Natural killer cell treated with Interleukin-12 subunit alpha and Interleukin-12 subunit beta and Interleukin-15 and Interleukin-18, amount 100 ng/mL, for 72 hours (primary cell): ENCODE measurements around the gene NMNAT3. TPM values are rescaled to one million over a fixed set of nuclear protein-coding genes. Genes with fewer than 3 reads are reported as not detected.

ENCODE experiments used
- ATAC-seq, 2 donors: fragments of 150-1000 bp; cut with Tn5 transposase in 1 of 2; sonication (Bioruptor Pico), chemical (Tn5 transposase) in 1 of 2; 2 replicates each; pipeline ENCODE4 v1.10.0; 2021
- DNase-seq: peaks from one replicate; pipeline ENCODE4 v3.0.0; 2022; ENCODE audit warnings: low spot score
- H3K27ac Mint-ChIP-seq, 2 donors: 1 replicate in 1 of 2; 2 replicates in 1 of 2; pipeline ENCODE4 v1.8.0; 2022; ENCODE audit warnings: mixed read lengths in 2 of 2, mild to moderate bottlenecking in 1 of 2, moderate library complexity in 1 of 2
- H3K27me3 Mint-ChIP-seq, 2 donors: 1 replicate in 1 of 2; 2 replicates in 1 of 2; pipeline ENCODE4 v1.8.0; 2022; ENCODE audit warnings: mixed read lengths in 2 of 2
- H3K36me3 Mint-ChIP-seq: one replicate; pipeline ENCODE4 v1.8.0; 2022; ENCODE audit warnings: mixed read lengths
- H3K4me1 Mint-ChIP-seq, 2 donors: 1 replicate in 1 of 2; 2 replicates in 1 of 2; pipeline ENCODE4 v1.8.0; 2022; ENCODE audit warnings: low read depth in 2 of 2, mixed read lengths in 2 of 2, mild to moderate bottlenecking in 1 of 2
- H3K4me3 Mint-ChIP-seq: one replicate; pipeline ENCODE4 v1.8.0; 2022; ENCODE audit warnings: mixed read lengths
- H3K9me3 Mint-ChIP-seq: 2 replicates; pipeline ENCODE4 v1.8.0; 2022; ENCODE audit warnings: mixed read lengths
- total RNA-seq, 2 donors: library from RNA; stranded (reverse); gene quantifications; one replicate each; pipeline ENCODE4 v1.2.3, GENCODE V29; 2022

NMNAT3 gene
- total RNA-seq, 2 donors from 2014 or later: 3.4 to 5.0 TPM

DNA sequence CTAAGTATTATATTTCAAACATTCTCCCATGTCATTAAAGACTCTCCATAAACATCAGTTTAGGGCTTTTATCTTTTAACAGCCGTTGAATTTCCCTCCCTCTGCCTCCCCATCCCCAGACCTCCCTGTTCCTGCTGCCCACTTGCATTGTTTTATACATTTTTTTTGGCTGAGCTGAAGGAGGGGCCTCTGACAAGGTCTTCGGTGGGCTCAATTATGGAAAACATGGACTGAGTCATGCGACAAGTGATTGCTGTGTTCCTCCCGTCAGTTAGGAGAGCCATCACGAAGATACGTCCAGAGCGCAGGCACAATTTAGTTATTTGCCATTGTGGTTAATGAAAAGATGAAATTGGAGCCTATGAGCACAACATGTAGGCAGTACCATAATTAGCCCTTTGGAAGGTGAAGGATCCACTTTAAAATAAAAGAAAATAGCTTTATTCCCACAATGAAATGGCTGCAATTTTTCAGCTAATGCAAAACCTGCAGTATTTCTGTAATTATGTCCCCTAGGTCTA, 12.0 kb upstream of the NMNAT3 start:
- no peaks in the 10 kb centered on the region for H3K4me1 Mint-ChIP-seq
- no peak for DNase-seq
- no peaks in the 10 kb centered on the region for H3K36me3 Mint-ChIP-seq
- H3K27ac Mint-ChIP-seq: no peak overlapping the region
- ATAC-seq: no peak
- no peaks in the 10 kb centered on the region for H3K9me3 Mint-ChIP-seq
- H3K4me3 Mint-ChIP-seq: no peak overlapping the region
- H3K27me3 Mint-ChIP-seq: peaks cover 11 to 39% of the 10 kb centered on the region in 2 donors

DNA sequence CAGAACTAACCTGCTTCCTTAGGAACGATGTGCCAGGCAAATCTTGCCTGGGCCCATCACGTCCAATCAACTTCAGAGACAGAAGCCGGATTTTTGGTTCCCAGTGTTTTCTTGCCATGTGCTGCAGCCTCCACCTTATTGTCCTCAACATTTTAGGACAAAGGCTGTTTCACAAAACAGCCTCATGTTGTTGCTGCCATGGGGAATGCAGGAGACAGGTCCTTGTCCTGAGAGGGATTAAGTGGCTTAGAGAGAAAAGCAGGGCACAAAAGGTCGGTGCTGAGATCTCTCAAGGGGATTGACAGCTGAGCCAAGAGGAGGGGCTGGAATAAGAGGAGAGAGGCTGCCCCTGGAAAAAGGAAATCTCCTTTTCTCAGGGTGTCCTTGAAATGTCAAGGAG, 11.3 kb upstream of the NMNAT3 start:
- ATAC-seq: no peak
- Mint-ChIP-seq H3K27ac (no peak overlapping the region), H3K27me3 (peaks cover 11 to 42% of the 10 kb centered on the region in 2 donors), H3K36me3 (no peaks in the 10 kb centered on the region), H3K4me3 (no peak overlapping the region), H3K4me1 (no peaks in the 10 kb centered on the region), H3K9me3 (no peaks in the 10 kb centered on the region)
- DNase-seq: no peak

DNA sequence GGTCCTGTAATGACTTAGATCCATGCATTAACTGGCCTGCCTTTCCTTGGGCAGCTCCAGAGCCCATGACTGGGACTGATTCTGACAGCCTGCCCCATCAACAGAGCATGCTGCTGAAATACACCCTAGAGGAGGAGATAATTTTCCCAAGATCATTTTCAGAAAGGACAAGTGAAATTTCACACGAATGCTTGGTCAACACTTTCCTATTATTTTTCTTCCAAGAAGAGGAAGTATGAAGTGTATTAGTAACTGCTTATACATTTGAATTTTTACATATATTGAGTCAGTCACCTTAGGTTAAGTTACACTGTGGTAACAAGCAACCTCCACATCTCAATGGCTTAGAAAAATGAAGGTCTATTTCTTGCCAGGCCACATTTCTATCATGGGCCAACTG, 9.7 kb upstream of the NMNAT3 start:
- ATAC-seq (no peak), DNase-seq (no peak)
- peaks cover 6 to 39% of the 10 kb centered on the region in 2 donors for H3K27me3 Mint-ChIP-seq
- H3K4me1 Mint-ChIP-seq: no peaks in the 10 kb centered on the region
- no peak overlapping the region for H3K27ac Mint-ChIP-seq
- no peak overlapping the region for H3K4me3 Mint-ChIP-seq
- H3K9me3 Mint-ChIP-seq: no peaks in the 10 kb centered on the region
- H3K36me3 Mint-ChIP-seq: no peaks in the 10 kb centered on the region

DNA sequence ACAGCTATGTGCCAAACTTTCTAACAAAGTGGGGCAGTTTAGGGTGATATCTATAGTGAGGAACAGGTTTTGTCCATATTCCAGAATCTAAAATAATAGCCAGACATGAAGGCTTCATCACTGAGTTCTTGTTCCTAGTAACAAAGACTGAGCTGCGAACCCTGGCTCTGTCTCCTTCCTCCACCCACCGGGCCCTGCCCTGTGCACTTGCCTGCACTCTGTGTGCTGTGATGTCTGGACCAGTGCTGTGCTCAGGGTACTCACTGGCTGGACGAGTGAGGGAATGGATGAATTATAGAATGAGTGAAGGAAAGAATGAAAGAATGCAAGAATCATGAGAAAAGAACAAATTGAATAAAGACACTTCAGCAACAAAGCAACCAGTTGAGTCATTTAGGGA, 8.9 kb upstream of the NMNAT3 start:
- peak in 1 of 2 donors; percentile 53 for ATAC-seq
- no peak for DNase-seq
- no peak overlapping the region for H3K27ac Mint-ChIP-seq
- no peaks in the 10 kb centered on the region for H3K36me3 Mint-ChIP-seq
- H3K4me1 Mint-ChIP-seq: no peaks in the 10 kb centered on the region
- H3K4me3 Mint-ChIP-seq: no peak overlapping the region
- no peaks in the 10 kb centered on the region for H3K9me3 Mint-ChIP-seq
- peaks cover 4 to 32% of the 10 kb centered on the region in 2 donors for H3K27me3 Mint-ChIP-seq

DNA sequence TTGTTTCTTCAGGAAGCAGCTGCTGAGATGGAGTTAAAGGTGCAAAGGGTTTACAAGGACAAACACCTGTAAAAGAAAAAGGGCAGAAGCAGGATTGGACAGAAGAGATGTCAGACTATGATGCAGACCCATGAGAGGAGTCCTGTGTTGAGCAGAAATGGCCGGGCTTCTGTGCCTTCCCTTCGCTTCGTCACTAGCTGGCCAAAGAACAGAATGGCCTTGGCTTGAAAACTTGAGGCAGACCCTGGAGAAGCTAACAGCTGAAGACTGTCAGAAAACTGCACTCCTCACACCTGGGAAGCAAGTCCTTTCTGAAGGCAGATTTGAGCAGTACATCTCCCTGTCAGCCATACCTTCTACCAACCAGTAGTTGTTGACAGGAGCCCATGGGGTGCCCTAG, 8.4 kb upstream of the NMNAT3 start:
- no peaks in the 10 kb centered on the region for H3K36me3 Mint-ChIP-seq

DNA sequence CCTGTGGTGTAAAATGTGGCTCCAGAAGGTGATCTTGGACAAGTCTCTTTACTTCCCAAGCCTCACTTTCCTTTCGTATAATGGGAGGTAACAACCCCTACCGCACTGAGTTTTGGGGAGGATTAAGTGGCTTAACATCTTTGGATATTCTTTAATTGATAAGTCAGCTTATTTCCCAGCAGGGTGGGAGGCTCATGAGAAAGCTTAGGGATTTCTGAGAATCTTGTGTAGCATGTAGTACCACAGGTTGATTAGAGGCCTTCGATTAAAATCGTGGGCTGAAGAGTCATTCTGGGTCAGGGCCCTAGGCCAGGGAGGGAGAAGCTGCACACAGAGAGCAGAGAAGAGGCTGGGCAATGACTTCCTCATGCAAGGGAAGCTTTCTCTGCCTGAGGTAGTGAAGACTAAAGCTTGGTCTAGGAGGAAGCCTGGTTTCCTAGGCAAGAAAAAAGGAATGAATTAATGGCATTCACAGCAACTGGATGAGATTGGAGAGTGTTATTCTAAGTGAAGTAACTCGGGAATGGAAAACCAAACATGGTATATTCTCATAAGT, 1.5 kb upstream of the NMNAT3 start:
- peaks cover 0 to 8% of the 10 kb centered on the region in 2 donors for H3K4me1 Mint-ChIP-seq
- no peaks in the 10 kb centered on the region for H3K36me3 Mint-ChIP-seq
- ATAC-seq: no peak
- H3K27me3 Mint-ChIP-seq: peaks cover 8 to 23% of the 10 kb centered on the region in 2 donors
- no peak for DNase-seq
- H3K27ac Mint-ChIP-seq: no peak overlapping the region
- H3K4me3 Mint-ChIP-seq: no peak overlapping the region
- no peaks in the 10 kb centered on the region for H3K9me3 Mint-ChIP-seq

More for the DNA sequence above, 8.4 kb upstream of the NMNAT3 start:
- Mint-ChIP-seq H3K27me3 (peaks cover 4 to 32% of the 10 kb centered on the region in 2 donors), H3K9me3 (no peaks in the 10 kb centered on the region), H3K27ac (no peak overlapping the region), H3K4me1 (no peaks in the 10 kb centered on the region), H3K4me3 (no peak overlapping the region)
- DNase-seq (no peak), ATAC-seq (no peak)

DNA sequence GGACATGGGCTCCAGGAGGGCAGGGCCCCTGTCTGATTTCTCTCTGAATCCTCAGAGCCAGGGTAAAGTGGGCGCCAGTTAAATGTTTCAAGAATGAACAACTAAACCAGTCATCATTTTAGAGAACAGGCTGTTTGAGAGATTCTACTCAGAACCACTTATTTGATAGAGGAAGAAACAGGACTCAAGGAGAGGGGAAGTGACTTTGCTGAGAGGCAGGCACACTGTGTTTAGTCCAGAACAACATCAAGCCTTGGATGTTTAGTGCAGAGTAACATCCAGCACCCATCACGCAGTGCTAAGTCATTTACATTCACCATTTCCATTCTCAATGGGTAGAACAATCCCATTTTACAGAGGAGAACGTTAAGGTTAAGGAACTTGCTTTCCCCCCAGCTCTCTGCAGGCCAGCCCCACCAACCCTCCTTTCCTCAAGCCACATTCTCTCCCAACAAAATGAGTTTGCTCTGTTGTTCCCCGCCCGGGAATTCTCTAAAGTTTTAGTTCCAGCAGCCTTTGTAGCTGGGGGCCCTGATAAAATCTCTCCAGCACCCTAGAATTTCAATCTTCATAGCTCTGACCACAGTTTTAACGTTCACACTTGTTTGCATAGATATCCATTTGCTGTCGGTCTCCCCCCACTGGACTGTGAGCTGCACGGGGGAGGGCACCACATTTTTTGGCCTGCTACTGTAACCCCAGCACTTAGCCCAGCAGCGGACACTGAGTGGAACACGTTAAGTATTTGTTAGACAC, 962 bp downstream of the NMNAT3 start:
- Mint-ChIP-seq H3K4me3 (peak overlapping the region; percentile 71), H3K36me3 (no peaks in the 10 kb centered on the region), H3K9me3 (no peaks in the 10 kb centered on the region), H3K4me1 (peaks cover 0 to 8% of the 10 kb centered on the region in 2 donors), H3K27me3 (peaks cover 12 to 16% of the 10 kb centered on the region in 2 donors), H3K27ac (no peak overlapping the region)
- ATAC-seq (no peak), DNase-seq (no peak)

DNA sequence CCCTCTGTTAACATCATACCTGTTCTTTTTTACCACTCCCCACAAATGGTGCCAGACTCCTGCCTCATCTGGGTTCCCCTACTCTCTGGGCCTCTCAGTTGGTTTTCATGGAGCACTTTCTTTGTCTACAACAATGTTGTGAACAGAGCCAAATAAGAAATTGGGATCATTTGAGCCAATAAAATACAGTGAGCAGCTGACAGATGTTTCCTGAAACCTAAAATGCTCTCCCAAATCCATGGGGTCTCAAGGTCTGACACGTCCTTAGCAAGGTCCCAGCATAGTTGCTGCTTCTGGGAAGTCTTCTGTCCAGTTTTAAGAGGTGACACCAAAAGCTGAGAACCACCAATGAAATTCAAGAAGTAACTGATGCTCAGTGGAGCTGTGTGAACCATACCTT, 1.7 kb downstream of the NMNAT3 start:
- H3K4me1 Mint-ChIP-seq: peaks cover 0 to 8% of the 10 kb centered on the region in 2 donors
- H3K9me3 Mint-ChIP-seq: no peaks in the 10 kb centered on the region
- H3K36me3 Mint-ChIP-seq: no peaks in the 10 kb centered on the region
- H3K4me3 Mint-ChIP-seq: peak overlapping the region; percentile 71
- ATAC-seq: no peak
- H3K27ac Mint-ChIP-seq: no peak overlapping the region
- DNase-seq: no peak
- H3K27me3 Mint-ChIP-seq: peaks cover 12 to 16% of the 10 kb centered on the region in 2 donors

DNA sequence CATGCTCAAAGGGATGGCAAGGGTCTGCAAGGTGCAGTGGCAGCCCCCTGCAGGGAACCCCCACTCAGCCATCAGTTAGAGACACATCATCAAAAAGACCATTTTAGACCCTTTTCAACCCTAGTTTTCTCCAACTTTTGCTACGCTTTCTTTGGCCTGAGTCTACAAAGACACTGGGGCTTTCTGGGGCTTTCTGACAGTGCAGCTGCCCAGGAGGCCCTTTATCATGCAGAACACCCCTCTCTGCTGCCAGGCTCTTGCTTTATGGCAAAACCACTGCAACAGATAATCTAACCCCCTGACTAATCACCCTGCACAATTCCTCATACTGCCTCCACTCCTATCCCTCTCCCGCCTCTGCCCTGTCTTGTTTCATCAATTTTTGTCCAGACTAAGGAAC, 2.4 kb downstream of the NMNAT3 start:
- peaks cover 0 to 8% of the 10 kb centered on the region in 2 donors for H3K4me1 Mint-ChIP-seq
- H3K27me3 Mint-ChIP-seq: peaks cover 11 to 13% of the 10 kb centered on the region in 2 donors
- no peaks in the 10 kb centered on the region for H3K9me3 Mint-ChIP-seq
- H3K36me3 Mint-ChIP-seq: no peaks in the 10 kb centered on the region
- DNase-seq (no peak), ATAC-seq (no peak)
- H3K27ac Mint-ChIP-seq: no peak overlapping the region
- H3K4me3 Mint-ChIP-seq: no peak overlapping the region

DNA sequence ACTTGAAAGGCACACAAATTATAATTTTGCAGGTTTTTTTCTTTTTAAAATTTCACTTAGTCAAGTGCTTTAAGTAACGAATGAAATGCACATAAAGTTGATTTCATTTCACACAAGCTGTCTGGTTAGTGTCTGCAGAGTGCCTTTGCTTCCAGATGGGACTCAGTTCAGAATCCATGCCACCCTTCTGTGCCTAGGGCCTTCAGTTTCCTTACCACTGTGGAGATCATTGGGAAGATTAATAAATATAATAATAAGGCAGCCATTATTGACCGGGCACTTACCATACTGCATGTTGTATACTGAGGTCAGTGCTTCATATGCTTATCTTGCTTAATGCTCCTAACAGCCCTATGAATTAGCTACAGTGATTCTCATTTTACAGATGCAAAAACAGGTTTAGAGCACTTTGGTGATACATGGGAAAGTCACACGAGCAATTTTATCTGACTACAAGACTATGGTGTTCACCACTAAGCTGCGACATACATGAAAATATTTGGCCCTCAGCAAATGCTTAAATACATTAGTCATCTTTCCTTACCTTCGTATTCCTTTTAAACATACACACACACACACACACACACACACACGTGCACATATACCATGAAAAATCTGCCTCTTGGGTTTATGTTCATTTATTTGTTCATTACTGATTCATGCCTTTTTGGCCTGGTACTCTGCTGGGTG, 3.1 kb downstream of the NMNAT3 start:
- ATAC-seq: no peak
- peaks cover 0 to 8% of the 10 kb centered on the region in 2 donors for H3K4me1 Mint-ChIP-seq
- no peaks in the 10 kb centered on the region for H3K9me3 Mint-ChIP-seq
- H3K36me3 Mint-ChIP-seq: no peaks in the 10 kb centered on the region
- H3K27me3 Mint-ChIP-seq: peaks cover 8 to 9% of the 10 kb centered on the region in 2 donors
- no peak overlapping the region for H3K4me3 Mint-ChIP-seq
- H3K27ac Mint-ChIP-seq: no peak overlapping the region
- no peak for DNase-seq

DNA sequence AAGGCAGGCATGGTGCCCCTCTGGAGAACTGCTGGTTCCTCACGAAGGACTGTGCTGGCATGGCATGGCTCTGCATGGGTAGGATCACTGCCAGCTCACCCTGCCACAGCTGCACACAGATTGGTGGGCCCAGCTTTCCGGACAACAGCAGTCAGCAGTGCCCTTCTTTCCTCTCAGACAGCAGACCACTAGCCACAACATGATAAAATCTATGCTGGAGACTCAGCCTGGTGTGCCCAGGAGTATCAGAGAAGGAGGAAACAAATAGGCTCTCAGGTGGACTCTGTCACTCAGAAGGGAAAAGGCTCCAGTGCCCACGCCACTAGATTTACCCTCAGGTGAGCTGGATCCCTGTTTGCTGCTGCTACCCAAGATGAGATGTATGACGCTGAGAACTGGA, 4.9 kb downstream of the NMNAT3 start:
- DNase-seq (no peak), ATAC-seq (no peak)
- H3K4me1 Mint-ChIP-seq: peaks cover 0 to 6% of the 10 kb centered on the region in 2 donors
- no peak overlapping the region for H3K27ac Mint-ChIP-seq
- no peak overlapping the region for H3K4me3 Mint-ChIP-seq
- no peaks in the 10 kb centered on the region for H3K36me3 Mint-ChIP-seq
- peaks cover 0 to 3% of the 10 kb centered on the region in 2 donors for H3K27me3 Mint-ChIP-seq
- no peaks in the 10 kb centered on the region for H3K9me3 Mint-ChIP-seq

DNA sequence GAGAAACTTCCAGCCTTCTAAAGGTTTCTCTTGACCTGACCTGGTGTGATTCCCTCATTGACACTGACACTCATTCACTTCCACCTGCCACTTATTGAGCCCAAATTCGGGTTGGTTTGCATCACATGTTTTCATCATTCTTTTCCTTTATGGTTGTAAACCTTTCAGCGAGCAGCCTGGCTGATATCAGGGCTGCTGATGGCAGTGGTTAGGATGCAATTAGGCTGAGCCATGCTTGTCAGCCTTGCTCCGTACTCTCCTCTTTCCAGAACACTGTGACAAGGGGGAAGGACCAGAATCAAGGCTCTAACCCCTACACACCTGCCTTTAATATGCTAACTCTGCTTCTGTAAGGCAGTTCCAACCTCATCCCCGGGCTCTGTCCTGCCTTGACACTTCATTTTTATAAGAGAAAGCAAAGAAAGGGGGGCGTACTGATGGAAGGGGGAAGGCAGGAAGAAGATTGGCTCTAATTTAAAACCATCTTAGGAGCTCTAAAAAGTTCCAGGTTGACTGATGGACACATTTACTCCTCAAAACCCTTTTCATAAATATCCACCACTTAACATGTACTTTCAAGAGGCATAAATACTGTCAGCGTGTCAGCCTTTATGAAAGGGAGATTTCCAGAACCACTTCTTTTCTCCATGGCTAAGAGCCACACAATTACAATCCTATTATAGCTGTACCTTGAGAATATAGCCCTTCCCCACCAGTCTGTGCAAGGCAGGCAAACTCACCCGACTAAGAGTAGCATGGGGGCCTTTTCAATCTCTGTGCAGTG, 5.7 kb downstream of the NMNAT3 start:
- H3K4me1 Mint-ChIP-seq: peaks cover 0 to 4% of the 10 kb centered on the region in 2 donors
- ATAC-seq (no peak), DNase-seq (no peak)
- H3K27me3 Mint-ChIP-seq: peaks cover 0 to 3% of the 10 kb centered on the region in 2 donors
- no peak overlapping the region for H3K4me3 Mint-ChIP-seq
- H3K9me3 Mint-ChIP-seq: no peaks in the 10 kb centered on the region
- no peaks in the 10 kb centered on the region for H3K36me3 Mint-ChIP-seq
- H3K27ac Mint-ChIP-seq: no peak overlapping the region

DNA sequence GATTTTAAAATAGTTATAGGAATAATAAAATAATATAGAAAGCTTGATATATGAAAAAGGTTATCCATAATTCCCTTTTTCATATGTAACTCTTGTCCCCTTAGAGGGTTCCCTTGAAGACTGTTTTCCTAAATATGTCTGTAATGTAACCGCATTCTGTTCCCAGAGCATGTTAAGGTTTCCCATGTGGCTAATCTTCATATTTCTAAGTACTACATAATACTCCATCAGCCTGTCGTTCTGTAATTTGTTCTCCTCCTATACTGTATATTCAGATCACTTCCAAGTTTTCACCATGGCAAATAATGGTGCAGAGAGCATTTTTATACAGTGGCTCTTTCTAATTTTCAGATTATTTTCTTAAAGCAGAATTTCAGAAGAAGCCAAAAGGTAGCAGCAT, 6.7 kb downstream of the NMNAT3 start:
- Mint-ChIP-seq H3K36me3 (no peaks in the 10 kb centered on the region), H3K27ac (no peak overlapping the region), H3K4me3 (no peak overlapping the region), H3K4me1 (peaks cover 0 to 2% of the 10 kb centered on the region in 2 donors), H3K27me3 (peaks cover 0 to 3% of the 10 kb centered on the region in 2 donors), H3K9me3 (no peaks in the 10 kb centered on the region)
- ATAC-seq (no peak), DNase-seq (no peak)
